Activated CD4-positive, alpha-beta T cell treated with anti-CD3 and anti-CD28 coated beads, Interleukin-2, Interleukin-6, amounts not matched to agents 100 ng/mL and 50 ng/mL, durations not matched to agents 16 hours and 8 hours (primary cell): ENCODE results near the gene ZNF697.
"Not testable (repeated sequence)": the region's sequence is repeated elsewhere in the genome, so short reads cannot be mapped to it uniquely, and the experiment has no call there.

Experiments
- DNase-seq: peaks from one replicate; pipeline ENCODE4 v3.0.0-alpha.2; 2020

Gene ZNF697

DNA sequence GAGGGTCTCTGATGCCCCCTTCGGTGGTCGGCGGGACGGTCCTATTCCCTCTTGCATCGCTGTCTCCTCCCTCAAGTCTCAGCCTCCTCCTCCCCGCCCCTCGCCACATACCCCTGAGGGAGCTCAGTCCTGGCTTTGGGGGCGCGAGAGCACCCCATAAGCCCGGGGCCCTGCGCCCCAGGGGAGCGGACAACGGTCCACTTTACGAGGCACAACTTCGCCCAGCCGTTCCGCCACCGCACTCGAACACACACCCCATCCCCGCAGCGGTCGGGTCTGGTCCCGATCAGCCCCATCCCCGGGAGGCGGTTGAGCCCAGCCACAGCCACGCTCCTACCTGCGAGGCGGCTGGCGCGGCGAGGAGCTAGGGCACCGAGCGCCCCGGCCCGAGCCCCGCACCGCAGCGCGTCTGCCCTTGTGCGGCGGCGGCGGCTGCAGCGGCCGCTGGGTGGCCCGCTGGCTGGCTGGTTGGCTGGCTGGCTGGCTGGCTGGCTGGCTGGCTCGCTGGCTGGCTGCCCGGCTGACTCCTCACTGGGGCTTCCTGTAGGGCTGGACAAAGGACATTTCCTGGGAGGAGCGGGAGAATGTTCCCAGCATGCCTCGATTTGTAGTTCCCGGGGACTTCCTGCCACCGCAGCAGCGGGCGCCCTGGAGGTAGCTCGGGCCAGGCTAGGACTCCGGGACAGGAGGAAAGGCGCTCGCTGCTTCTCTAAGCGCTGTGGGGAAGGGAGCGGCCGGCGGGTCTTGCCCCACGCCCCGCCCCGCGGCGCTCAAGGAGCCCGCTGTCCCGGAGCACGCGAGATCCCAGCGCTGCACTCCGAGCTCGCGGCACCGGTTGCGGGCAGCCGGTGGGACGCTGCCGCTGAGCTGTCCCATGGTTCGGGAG, at the start of gene ZNF697:
Gene ZNF697, minus strand, starts transcription at position 533 of the 886 bp plus-strand sequence. CDS start 22,166 bp downstream, outside the sequence.
- DNase-seq, result peak; percentile 68

DNA sequence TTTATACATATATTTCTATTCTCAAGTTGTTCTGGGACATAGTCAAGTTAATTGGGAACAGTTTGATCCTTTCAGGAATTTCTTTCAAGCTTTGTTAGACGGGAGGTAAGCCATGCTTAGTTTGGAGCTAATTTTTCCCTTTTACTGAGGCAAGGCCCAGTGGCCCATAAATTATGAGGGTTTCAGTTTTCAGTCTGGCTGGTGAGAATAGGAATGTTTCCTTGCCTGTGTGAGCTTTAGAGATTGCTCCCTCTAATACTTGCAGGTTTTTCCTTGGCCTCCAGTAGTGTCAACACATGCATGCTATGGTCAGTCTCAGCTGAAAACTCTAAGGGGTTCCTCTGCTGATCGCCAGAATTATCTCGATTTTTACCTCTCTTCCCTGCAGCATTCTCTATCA, 49.5 kb upstream of the ZNF697 start:
- no peak for DNase-seq

DNA sequence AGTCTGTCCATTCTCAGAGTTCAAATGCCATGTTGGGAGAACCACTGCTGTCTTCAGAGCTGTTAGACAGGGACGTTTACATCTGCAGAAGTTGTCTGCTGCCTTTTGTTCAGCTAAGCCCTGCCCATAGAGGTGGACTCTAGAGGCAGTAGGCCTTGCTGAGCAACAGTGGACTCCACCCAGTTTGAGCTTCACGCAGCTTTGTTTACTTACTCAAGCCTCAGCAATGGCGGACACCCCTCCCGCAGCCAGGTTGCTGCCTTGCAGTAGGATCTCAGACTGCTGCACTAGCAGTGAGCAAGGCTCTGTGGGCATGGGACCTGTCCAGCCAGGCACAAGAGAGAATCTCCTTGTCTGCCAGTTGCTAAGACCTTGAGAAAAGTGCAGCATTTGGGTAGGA, 48.8 kb upstream of the ZNF697 start:
- DNase-seq, result not testable (repeated sequence)

DNA sequence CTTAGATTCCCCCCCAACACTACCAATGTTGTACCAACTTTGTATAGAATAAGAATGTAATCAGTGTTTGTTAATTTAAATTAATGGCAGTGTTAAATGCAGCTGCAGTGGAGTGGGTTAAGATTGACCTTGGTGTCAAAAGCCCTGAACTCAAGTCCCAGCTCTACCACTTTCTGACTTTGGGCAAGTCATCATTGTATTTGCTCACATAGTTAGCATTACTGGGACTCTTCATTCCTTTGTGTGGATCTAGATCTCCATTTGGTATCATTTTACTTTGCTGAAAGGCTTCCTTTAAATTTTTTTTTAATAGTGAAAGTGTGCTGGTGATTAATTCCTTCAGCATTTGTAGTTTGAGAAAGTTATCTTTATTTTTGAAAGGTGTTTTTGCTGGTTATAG, 41.4 kb upstream of the ZNF697 start:
- no peak for DNase-seq

DNA sequence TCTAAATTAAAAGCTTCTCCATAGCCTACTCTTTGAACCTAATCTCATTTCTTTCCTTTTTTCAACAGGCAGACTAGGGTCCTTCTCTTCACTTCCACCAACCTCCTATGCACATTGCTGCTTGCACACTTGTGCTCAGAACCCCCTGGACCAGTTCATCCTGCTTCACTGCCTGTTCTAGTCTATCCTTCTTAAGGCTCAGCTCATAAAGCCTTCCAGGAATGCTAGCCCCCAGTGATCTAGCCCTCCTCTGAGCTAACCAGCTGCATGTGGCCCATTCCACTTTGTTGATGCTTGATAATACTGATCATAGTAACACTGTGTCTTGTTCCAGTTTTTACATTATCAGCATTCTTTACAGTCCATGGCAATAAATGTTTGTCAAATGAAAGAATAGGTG, 40.7 kb upstream of the ZNF697 start:
- DNase-seq, result no peak

DNA sequence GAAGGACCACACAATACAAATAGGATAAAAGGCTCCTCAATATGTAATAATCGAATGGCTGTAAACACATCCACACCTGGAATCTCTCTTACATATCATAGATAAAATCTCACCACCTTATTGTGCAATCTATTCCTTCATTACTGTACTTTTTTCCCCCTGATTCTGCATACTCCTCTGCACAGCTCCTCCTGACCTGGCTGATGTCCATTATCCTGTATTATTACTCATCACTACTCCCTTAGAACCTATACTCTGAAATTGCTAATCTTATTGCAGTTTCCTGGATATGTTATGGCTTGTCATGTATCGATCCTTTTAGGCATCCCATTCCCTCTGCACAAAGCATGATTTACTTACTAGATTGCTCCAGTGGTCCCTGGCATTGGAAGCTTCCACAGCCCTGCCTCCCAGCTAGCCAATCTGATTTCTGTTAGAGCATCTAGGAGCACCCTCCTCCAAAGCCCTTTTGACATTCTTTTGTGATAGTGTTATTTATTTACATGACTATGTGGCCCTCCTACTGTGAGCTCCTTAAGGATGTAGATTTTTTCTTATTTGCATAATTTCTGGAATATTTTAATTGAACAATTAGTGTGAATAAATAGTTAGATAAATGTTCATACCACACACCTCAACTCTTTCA, 39.5 kb upstream of the ZNF697 start:
- no peak for DNase-seq

DNA sequence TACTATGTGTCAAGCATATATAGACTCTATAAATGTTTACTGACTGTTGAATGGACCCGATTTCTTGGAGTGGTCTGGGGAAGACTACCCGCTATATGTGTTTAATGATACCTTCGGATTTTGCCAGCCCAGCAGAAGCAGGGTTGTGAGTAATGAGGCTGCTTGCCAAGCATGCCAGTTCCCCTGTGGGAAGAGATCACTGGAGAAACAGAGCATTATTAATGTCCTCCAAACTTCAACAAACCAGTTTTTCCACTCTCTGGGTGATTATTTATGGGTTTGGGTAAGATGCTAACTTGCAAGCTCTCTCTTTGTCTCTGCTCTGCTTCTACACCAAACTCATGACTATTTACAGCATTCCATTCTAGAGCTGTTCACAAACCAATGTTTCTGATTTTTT, 38.6 kb upstream of the ZNF697 start:
- no peak for DNase-seq

DNA sequence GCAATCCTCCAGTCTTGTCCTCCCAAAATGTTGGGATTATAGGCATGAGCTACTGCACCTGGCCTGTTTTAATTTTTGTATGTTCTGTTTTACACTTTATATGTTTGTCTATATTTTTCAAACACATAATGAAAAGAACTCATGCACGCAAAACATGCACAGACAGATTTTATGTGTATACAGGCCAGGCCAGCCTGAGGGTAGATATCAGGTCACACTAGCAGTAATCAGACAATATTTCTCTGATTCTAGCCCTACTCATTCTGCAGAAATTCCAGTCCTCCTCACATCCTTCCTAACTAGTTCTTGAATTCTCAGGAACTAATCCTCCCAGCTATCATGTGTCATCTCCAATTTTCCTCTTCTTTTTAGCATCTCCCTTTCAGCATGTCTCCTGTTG, 35.8 kb upstream of the ZNF697 start:
- DNase-seq, result no peak

DNA sequence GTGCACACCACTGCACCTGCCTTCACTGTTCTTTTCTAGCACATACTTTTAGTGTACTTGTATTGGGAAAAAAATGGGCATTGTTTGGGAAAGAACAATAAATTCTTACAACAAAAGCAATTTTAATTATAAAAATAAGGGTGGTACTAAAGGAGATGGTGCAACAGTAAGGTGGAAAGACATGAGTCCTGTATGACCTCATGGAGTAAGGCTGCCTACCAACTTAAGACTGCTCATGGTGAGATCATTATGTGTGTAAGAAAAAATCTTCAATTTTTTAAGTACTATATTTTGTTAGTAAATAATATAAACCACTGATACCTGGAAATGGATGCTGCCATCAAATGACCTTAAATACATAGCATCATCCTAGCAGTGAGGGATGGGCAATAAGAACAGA, 34.1 kb upstream of the ZNF697 start:
- no peak for DNase-seq

DNA sequence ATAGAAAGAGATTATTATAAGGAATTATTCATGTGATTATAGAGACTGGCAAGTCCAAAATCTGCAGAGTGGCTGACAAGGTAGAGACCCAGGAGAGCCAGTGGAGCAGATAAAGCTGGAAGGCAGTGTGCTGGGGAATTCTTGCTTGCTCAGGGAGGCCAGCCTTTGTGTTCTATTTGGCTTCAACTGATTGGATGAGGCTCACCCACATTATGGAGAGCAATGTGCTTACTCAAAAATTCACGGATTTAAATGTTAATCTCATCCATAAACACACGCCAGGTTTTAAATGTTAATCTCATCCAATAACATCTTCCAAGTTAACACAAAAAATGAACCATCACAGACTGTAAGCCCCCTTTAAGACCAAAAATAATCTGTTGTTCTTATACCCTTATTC, 33.5 kb upstream of the ZNF697 start:
- DNase-seq, result no peak

DNA sequence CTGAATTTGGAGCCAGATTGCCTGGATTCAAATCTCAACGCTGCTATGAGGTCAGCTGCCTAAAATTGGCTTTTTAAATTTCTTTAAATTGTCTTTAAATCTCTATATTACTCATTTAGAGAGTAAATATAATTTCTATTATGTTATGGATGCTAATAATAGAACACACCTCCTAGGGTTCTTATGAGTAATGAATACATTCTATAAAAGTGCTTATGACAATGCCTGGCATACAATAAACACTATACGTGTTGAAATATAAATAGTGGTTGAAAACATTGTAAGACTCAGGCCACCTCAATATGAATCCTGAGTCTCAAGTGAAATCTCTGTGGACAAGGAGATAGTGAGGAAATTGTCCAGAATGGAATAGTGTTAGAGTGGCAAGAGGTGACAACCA, 32.7 kb upstream of the ZNF697 start:
- no peak for DNase-seq

DNA sequence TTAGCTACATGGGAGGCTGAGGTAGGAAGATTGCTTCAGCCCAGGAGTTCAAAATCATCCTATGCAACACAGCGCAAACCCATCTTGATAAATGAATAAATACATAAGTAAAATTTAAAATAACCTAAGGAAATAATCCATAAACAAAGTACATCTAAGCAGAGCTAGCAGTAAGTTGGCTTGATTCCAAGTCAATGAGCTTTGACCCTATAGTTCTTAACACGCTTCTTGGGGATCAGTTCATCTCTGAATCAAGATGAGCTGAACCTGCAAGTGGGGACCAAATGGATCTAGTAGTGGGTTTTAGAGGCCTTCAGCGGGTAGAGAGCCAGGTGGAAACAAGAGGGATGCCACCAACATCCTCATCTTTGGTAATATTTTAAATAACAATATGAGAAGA, 32.1 kb upstream of the ZNF697 start:
- DNase-seq, result no peak

DNA sequence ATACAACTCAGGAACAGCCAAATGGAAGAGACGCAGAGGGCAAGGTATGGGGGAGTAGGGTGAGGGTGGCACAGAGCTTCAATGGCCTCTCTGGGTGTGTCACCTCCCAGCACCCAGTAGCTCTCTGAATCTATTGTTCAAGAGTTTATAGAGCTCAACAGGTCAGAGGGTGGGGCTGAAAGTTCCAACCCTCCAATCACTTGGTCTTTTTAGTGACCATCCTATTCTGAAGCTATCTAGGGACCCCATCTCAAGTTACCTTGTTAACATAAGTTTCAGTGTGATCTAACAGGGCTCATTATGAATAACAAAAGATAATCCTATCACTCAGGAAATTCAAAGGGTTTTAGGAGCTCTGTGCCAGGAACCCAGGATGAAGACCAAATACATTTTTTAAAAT, 31.2 kb upstream of the ZNF697 start:
- no peak for DNase-seq

DNA sequence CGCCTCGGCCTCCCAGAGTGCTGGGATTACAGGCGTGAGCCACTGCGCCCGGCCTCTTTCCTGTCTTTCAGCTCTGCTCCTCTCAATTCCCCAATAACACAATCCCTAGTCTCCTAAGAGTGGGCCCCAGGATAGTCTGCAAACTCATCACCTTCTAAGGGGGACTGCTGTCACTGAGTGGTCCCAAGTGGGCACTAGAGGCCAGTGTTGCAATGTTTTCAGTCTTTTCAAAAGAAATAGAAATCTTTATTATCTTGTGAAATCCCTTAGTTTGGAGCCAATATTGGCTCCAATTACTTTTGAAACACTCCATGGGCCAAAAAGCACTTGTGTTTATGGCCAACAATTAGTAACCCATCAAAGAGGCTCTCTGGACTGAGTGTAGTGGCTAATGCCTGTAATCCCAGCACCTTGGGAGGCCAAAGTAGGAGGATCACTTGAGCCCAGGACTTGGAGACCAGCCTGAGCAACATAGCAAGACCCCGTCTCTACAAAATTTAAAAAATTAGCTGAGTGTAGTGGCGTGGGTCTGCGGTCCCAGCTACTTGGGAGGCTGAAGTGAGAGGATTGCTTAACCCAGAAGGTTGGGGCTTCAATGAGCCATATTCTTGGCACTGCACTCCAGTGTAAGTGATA, 28.6 kb upstream of the ZNF697 start:
- no peak for DNase-seq

DNA sequence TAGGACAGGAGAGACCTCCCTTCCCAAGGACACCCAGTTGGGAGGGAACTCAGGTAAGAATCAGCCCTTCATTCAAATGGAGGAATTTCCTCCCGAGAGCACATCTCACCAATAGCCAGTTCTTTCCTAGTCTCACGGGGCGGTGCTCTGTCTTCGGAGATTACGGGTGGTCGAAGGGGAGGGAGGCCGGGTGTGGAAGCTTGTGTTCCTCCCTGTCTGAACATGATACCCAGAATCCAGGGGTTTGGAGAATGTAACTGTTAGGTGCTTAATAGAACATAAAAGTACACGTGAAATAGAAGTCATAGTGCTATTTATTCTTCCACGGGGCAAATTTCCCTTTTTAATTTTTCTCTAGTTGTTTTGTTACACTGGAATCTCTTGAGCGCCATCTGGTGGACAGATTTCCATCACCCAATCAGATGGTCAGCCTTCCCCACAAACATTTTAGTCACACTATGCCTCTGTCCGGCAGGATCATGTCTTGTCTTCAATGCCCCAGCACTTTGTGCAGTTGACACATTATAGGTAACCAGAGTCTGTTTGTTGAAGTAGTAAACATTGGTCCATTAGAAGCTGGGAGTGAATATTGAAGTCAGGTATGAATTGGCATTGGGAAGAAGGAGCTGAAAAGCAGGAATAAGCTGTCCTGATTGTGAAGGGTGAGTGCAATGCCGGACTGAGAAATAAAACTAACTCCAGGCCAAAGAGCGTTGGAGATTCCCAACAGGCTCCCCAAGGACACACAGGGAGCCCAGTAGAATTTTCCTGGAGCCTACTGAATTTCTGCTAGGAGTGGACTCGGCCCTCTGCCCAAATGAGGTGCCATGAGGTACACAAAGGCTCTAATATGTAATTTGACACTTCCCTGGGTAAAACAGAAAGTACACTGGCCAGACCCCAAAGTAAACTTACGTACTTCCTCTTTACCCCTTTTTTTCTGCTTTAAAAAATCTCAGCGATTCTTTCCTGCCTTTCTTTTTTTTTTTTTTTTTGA, 27.6 kb upstream of the ZNF697 start:
- peak; percentile 80 for DNase-seq

DNA sequence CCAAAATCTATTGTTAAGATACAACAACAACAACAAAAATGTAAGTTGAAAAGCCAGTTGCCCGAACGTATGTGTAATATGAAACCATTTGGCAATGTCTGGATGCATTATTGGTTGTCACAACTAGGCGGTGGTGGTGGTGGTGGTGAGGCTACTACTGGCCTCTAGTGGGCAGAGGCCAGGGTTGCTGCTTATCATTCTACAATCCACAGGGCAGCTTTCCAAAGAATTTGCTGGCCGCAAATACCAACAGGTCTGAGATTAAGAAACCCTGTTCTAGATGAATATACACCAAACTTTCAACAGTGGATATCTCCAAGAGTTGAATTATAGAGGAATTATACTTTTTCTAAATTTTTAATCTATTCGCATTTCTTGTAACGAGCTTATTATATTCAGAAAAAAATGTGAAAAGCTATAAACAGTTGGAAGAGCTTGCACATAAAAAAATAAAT, 26.8 kb upstream of the ZNF697 start:
- peak; percentile 48 for DNase-seq

DNA sequence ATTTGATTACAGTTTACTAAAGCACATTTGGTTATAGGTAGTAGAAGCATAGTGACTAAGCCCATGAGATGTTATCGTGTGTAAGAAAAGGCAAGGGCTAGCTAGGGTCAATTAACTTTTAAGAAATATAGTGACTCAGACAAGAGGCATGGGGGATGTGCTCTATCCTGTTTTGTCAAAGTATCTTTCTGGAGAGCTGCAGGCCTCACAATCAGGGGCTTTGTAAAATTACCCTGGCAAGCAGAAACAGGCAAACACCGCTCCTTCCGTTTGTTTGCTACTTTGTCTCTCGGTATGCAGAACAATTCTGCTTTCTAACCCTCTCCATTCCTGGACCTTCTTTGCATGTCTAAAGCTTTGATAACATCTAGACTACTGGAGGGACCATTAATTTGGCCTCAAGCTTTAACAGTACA, 26.1 kb upstream of the ZNF697 start:
- no peak for DNase-seq

DNA sequence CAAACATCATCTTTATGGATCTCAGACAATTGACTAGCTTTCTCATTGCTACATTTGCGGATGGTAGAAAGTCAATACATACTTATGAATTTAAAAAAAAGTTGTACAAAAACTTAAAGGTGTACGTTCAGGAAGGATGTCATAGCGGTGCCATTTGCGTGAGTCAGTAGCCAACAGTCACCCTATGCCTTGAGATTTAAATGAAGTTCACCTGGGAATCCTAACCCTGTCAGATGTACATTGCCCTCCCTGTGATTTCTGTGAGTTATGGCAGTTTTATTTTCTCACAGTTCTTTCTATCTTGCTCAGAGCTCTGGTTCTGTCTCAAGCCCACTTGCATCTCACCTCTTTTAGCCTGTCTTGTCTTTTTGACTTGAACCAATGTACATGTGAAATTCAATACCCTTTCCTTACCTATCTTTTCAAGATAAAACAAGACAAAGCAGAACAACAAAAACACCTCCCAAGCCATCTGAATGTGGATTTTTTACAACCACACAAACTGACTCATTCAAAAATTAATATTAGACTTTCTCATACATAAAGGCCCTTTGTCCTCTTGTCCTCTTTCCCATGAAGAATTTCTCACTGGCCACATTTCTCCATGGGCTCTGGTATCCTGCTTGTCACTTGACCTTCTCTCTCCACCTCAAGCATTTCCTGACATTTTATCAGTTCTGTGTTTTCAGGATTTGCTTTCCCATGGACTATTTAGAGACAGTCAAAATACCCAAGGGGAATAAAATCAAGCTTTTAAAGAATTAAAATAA, 25.3 kb upstream of the ZNF697 start:
- no peak for DNase-seq

DNA sequence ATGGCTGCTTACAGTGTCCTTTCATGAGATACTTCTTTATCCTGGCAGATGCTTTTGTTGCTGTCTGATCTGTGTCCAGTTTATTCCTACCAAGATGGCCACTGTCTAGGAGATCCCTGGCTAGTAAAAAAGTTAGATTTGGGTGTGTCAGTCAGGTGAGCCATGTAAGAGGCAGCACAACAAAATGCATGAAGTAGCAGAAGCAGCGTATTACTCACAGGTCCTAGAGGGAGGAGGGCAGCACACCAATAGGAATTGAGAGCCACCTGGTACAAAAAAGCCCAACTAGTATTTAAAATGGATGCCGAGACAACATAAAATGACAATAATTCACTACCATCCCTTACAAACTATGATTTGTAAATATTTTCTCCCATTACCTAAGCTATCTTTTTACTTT, 22.8 kb upstream of the ZNF697 start:
- DNase-seq, result no peak

DNA sequence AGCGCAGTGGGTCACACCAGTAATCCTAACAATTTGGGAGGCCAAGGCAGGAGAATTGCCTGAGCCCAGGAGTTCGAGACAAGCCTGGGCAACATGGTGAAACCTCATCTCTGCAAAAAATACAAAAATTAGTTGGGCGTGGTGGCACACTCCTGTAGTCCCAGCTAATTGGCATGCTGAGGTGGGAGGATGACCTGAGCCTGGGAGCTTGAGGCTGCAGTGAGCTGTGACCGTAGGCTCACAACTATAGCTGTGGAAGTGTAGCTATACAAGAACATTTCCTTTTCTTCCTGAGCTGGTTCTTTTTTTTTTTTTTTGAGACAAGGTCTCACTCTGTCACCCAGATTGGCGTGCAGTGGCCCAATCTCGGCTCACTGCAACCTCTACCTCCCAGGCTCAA, 19.1 kb upstream of the ZNF697 start:
- DNase-seq, result no peak

DNA sequence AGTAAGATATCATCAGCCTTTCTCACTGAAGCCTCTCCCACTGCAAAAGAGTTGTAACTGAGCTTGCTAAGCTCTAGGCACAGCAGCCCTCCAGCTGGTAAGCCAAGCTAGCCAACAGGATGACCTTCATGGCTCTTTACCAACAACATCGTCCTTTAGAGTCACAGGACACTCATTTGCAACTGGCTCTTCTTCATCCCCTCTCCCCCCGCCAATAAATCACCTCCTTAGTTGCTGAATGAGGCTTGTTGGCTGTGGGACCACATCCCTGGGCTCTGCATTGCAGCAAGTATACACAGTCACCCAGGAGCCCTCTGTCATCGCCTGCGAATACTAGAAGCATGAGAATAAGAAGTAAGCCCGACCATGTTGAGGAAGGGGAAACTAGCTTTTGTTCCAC, 16.0 kb upstream of the ZNF697 start:
- no peak for DNase-seq

DNA sequence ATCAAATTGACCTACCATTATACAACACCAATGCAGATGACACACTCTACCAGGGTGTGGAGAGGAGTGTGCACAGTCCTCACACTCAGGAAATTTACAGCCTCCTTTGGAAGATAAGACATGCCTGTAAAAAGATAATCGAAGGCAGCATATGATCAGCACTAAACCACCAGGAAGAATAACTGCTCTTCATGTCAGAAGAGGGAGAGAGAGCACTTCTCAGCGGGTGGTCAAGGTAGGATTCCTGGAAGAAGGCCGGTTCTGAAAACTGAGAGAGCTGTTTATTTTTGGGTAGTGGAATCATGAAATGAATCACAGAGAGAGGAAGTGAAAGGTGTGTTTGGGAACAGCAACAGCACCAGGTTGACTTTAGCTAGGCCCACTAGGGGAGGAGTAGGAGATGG, 14.0 kb upstream of the ZNF697 start:
- DNase-seq, result no peak
